ENCODE results near the gene GSAP.

DNA sequence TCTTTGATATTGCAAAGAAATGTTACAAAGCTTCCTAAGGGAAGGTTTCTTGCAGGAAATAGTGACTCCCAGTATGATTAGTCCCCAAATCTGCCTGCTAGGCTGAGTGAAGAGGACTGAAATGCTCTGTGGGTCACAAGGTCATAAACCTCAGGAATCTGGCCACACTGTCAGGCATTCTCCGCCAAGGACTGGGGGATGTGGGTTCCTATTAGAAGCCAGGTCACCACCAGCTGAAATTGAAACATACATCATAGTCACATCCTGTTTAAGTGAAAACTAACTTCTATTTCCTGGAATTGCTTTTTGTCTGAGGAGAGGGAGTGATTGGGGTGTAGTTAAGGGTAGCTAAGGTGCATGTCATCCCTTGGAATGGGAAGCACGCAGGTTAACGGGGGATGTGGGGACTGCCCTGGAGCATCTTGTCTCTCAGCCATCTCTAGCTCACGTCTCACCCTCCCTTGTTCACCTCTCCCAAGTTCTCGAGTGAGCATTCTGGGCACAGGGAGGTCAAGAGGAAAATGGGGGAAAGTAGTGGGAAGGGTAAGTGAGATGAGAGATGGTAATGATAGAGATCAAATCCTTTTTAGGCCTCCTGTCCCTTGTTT is 12.0 kb upstream of the GSAP start:
- TF ChIP-seq CTCF (conservative IDR thresholded peaks at IDR 0.05; ENCODE audit: low read length) (no peak), EZH2phosphoT487 (IDR thresholded peaks at IDR 0.05; ENCODE audit: borderline replicate concordance, low read depth, low read length) (no peak)

Measured in OCI-LY7 (cell line).